SJSA1 (cell line): ENCODE results near the gene ITGA5. TPM values are rescaled to one million over a fixed set of nuclear protein-coding genes. Genes with fewer than 3 reads are reported as not detected.

Source experiments
- total RNA-seq: library from RNA; depleted of rRNA; stranded (reverse); fragments of >200 nt; shearing (Covaris generic); gene quantifications from 2 replicates; pipeline ENCODE4 v1.2.3, GENCODE V29; 2014; rRNA removed

Gene ITGA5
- total RNA-seq, 1 experiment from 2014 or later = 99.4 TPM

Other genes starting within 250 kb of the ITGA5 start
- gene SMUG1, start 230.3 kb downstream of the ITGA5 start, total RNA-seq = 35.9 and 50.6 TPM in 2 replicates
- 42.6 and 71.6 TPM in 2 replicates for gene CBX5, start 139.1 kb downstream of the ITGA5 start, total RNA-seq
- 382 and 453 TPM in 2 replicates for gene HNRNPA1, start 138.5 kb downstream of the ITGA5 start, total RNA-seq
- gene NFE2, start 118.3 kb downstream of the ITGA5 start, total RNA-seq = not detected in 2 replicates
- gene COPZ1, start 94.1 kb downstream of the ITGA5 start, total RNA-seq = 106 and 191 TPM in 2 replicates
- not detected in 2 replicates for gene GPR84, start 54.8 kb downstream of the ITGA5 start, total RNA-seq
- gene ZNF385A, start 34.5 kb downstream of the ITGA5 start, total RNA-seq = 0.31 and 0.42 TPM in 2 replicates
- not detected in 2 replicates for gene GTSF1, start 54.3 kb upstream of the ITGA5 start, total RNA-seq
- not detected in 2 replicates for gene NCKAP1L, start 78.5 kb upstream of the ITGA5 start, total RNA-seq
- gene PDE1B, start 130.3 kb upstream of the ITGA5 start, total RNA-seq = not detected in 2 replicates
- 0.06 TPM in 1 of 2 replicates, not detected in the other for gene PPP1R1A, start 169.4 kb upstream of the ITGA5 start, total RNA-seq
- gene LACRT, start 215.6 kb upstream of the ITGA5 start, total RNA-seq = not detected in 2 replicates
- not detected in 2 replicates for gene DCD, start 229.1 kb upstream of the ITGA5 start, total RNA-seq